GM12875 (cell line): ENCODE measurements around the gene PADI3.

Source experiments
- H3K4me3 ChIP-seq: one replicate; pipeline ENCODE4 v1.5.1; 2011; ENCODE audit warnings: low read depth, low read length, control low read depth
- CTCF ChIP-seq: IDR thresholded peaks from 2 replicates; pipeline ENCODE4 v1.5.1; 2011; ENCODE audit warnings: low read depth, mild to moderate bottlenecking, control low read depth, inconsistent platforms, low read length, moderate library complexity, borderline replicate concordance; ENCODE audit not compliant: insufficient read depth

The PADI3 gene

GRCh38 chr1:17227358-17227915 is 21.5 kb upstream of the PADI3 start:
- TF ChIP-seq CTCF = no peak
- H3K4me3 ChIP-seq = no peak overlapping the region

- no peak for TF ChIP-seq CTCF
These were observed 20.3 kb upstream of the PADI3 start for GRCh38 chr1:17228619-17229018.

GRCh38 chr1:17229379-17229778 is 19.5 kb upstream of the PADI3 start:
- no peak for TF ChIP-seq CTCF
- H3K4me3 ChIP-seq = no peak overlapping the region

More at GRCh38 chr1:17228619-17229018, 20.3 kb upstream of the PADI3 start:
- H3K4me3 ChIP-seq = no peak overlapping the region

- H3K4me3 ChIP-seq = no peak overlapping the region
- no peak for TF ChIP-seq CTCF
These were observed 18.8 kb upstream of the PADI3 start for GRCh38 chr1:17230106-17230505.

- H3K4me3 ChIP-seq = no peak overlapping the region
- TF ChIP-seq CTCF = no peak
These were observed 18.1 kb upstream of the PADI3 start for GRCh38 chr1:17230671-17231310.

GRCh38 chr1:17232759-17233661 is 15.9 kb upstream of the PADI3 start:
- H3K4me3 ChIP-seq = no peak overlapping the region

More at GRCh38 chr1:17232759-17233661, 15.9 kb upstream of the PADI3 start:
- no peak for TF ChIP-seq CTCF
